Breast epithelium (tissue), 3 donors: Measurements from ENCODE around the gene THSD4.

Source experiments
- POLR2A ChIP-seq: fragments of 450-650 bp; IDR thresholded peaks from one replicate; pipeline ENCODE4 v1.6.1; 2016; ENCODE audit warnings: antibody characterized with exemption, mild to moderate bottlenecking, moderate library complexity
- POLR2AphosphoS5 ChIP-seq, 3 donors: sonication (generic); formaldehyde crosslinking; IDR thresholded peaks; one replicate each; pipeline ENCODE4 v1.6.1; 2017; ENCODE audit warnings: antibody characterized with exemption in 3 of 3
- TF ChIP-seq, protein P1 (sequence below), 3 donors: fragments of 450-650 bp; IDR thresholded peaks; one replicate each; pipeline ENCODE4 v1.5.1; 2016 to 2017; ENCODE audit warnings: antibody characterized with exemption in 3 of 3, mild to moderate bottlenecking in 3 of 3, moderate library complexity in 3 of 3

DNA sequence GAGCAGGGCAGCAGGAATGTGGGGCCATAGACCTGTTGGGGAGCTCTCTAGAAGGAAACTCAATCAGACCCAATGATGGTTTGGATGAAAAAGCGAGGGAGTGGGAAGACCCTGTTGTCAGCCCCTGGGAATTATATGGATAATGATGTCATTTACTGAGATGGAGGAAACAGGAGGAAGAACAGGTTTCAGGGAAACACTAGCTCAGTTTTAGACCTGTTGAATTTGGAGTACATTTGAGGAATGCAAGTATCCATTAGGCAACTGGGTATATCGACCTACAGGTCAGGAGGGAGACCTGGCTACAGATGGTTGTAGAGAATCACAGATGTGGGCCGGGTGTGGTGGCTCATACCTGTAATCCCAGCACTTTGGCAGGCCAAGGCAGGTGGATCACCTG is 428.1 kb downstream of the THSD4 start:
- TF ChIP-seq POLR2AphosphoS5 (IDR thresholded peaks at IDR 0.05) (no peak), POLR2A (no peak)
- TF ChIP-seq, protein P1, sequence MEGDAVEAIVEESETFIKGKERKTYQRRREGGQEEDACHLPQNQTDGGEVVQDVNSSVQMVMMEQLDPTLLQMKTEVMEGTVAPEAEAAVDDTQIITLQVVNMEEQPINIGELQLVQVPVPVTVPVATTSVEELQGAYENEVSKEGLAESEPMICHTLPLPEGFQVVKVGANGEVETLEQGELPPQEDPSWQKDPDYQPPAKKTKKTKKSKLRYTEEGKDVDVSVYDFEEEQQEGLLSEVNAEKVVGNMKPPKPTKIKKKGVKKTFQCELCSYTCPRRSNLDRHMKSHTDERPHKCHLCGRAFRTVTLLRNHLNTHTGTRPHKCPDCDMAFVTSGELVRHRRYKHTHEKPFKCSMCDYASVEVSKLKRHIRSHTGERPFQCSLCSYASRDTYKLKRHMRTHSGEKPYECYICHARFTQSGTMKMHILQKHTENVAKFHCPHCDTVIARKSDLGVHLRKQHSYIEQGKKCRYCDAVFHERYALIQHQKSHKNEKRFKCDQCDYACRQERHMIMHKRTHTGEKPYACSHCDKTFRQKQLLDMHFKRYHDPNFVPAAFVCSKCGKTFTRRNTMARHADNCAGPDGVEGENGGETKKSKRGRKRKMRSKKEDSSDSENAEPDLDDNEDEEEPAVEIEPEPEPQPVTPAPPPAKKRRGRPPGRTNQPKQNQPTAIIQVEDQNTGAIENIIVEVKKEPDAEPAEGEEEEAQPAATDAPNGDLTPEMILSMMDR (IDR thresholded peaks at IDR 0.05), result no peak
